H9 (cell line): ENCODE data around the gene S100P. TPM values are rescaled to one million over a fixed set of nuclear protein-coding genes. Genes with fewer than 3 reads are reported as not detected.
"Not testable (repeated sequence)": the region's sequence is repeated elsewhere in the genome, so short reads cannot be mapped to it uniquely, and the experiment has no call there.

Source experiments
- DNase-seq: peaks from one replicate; pipeline ENCODE4 v3.0.0-alpha.2; 2017
- H2AFZ ChIP-seq: one replicate; pipeline ENCODE4 v1.6.1; 2013; ENCODE audit warnings: mild to moderate bottlenecking, low read length, control low read depth, moderate library complexity
- H2AK5ac ChIP-seq: 2 replicates; pipeline ENCODE4 v1.6.1; 2013; ENCODE audit warnings: low read length, control low read depth, mixed read lengths; ENCODE audit not compliant: insufficient read length
- H2BK120ac ChIP-seq: one replicate; pipeline ENCODE4 v1.6.1; 2013; ENCODE audit warnings: low read depth, mild to moderate bottlenecking, low read length, control low read depth, inconsistent platforms; ENCODE audit not compliant: poor library complexity, severe bottlenecking
- H2BK12ac ChIP-seq: 2 replicates; pipeline ENCODE4 v1.6.1; 2013; ENCODE audit warnings: low read length, control low read depth, mixed read lengths, low read depth; ENCODE audit not compliant: insufficient read length
- H2BK15ac ChIP-seq: 2 replicates; pipeline ENCODE4 v1.6.1; 2013; ENCODE audit warnings: low read depth, low read length, control low read depth
- H2BK20ac ChIP-seq: one replicate; pipeline ENCODE4 v1.6.1; 2013; ENCODE audit warnings: low read depth, mild to moderate bottlenecking, low read length, control low read depth, inconsistent platforms; ENCODE audit not compliant: poor library complexity, severe bottlenecking
- H2BK5ac ChIP-seq: 2 replicates; pipeline ENCODE4 v1.6.1; 2013; ENCODE audit warnings: low read length, control low read depth, mixed read lengths; ENCODE audit not compliant: insufficient read length
- H3K14ac ChIP-seq: 2 replicates; pipeline ENCODE4 v1.6.1; 2013; ENCODE audit warnings: low read length, control low read depth; ENCODE audit not compliant: insufficient read depth
- H3K18ac ChIP-seq: 2 replicates; pipeline ENCODE4 v1.6.1; 2013; ENCODE audit warnings: low read depth, mild to moderate bottlenecking, mixed read lengths, low read length, control low read depth; ENCODE audit not compliant: insufficient read length
- H3K23ac ChIP-seq: 2 replicates; pipeline ENCODE4 v1.6.1; 2013; ENCODE audit warnings: low read length, control low read depth, mixed read lengths, low read depth; ENCODE audit not compliant: insufficient read length
- H3K23me2 ChIP-seq: 2 replicates; pipeline ENCODE4 v1.6.1; 2013; ENCODE audit warnings: low read depth, mild to moderate bottlenecking, mixed read lengths, low read length, control low read depth; ENCODE audit not compliant: insufficient read length, poor library complexity, severe bottlenecking
- H3K27ac ChIP-seq: 2 replicates; pipeline ENCODE4 v1.5.1; 2013; ENCODE audit warnings: low read length, control low read depth, mixed read lengths, low read depth; ENCODE audit not compliant: insufficient read length
- H3K27me3 ChIP-seq: 2 replicates; pipeline ENCODE4 v1.6.1; 2013; ENCODE audit warnings: low read length, control low read depth, inconsistent platforms; ENCODE audit not compliant: insufficient read depth
- H3K4ac ChIP-seq: 2 replicates; pipeline ENCODE4 v1.6.1; 2013; ENCODE audit warnings: low read depth, mild to moderate bottlenecking, control low read depth, inconsistent platforms, low read length, moderate library complexity
- H3K4me1 ChIP-seq: 2 replicates; pipeline ENCODE4 v1.6.1; 2013; ENCODE audit warnings: low read length, control low read depth, inconsistent platforms; ENCODE audit not compliant: insufficient read depth
- H3K4me2 ChIP-seq: 2 replicates; pipeline ENCODE4 v1.6.1; 2013; ENCODE audit warnings: low read length, control low read depth, mixed read lengths; ENCODE audit not compliant: insufficient read length, insufficient read depth
- H3K56ac ChIP-seq: 2 replicates; pipeline ENCODE4 v1.6.1; 2013; ENCODE audit warnings: low read depth, mild to moderate bottlenecking, mixed read lengths, low read length, control low read depth; ENCODE audit not compliant: insufficient read length
- H3K79me1 ChIP-seq: 2 replicates; pipeline ENCODE4 v1.6.1; 2013; ENCODE audit warnings: low read depth, mild to moderate bottlenecking, moderate library complexity, low read length, control low read depth, inconsistent platforms; ENCODE audit not compliant: insufficient read depth, poor library complexity, severe bottlenecking
- H3K79me2 ChIP-seq: 2 replicates; pipeline ENCODE4 v1.6.1; 2013; ENCODE audit warnings: low read length, control low read depth, inconsistent platforms; ENCODE audit not compliant: insufficient read depth
- H3K9ac ChIP-seq: 2 replicates; pipeline ENCODE4 v1.6.1; 2013; ENCODE audit warnings: low read length, control low read depth, mixed read lengths; ENCODE audit not compliant: insufficient read length; ENCODE audit errors: extremely low read depth
- H3K9me3 ChIP-seq: one replicate; pipeline ENCODE4 v1.6.1; 2013; ENCODE audit warnings: low read depth, low read length, inconsistent platforms; ENCODE audit not compliant: control insufficient read depth
- H3T11ph ChIP-seq: one replicate; pipeline ENCODE4 v1.6.1; 2013; ENCODE audit warnings: mild to moderate bottlenecking, low read length, control low read depth, inconsistent platforms
- H4K20me1 ChIP-seq: one replicate; pipeline ENCODE4 v1.6.1; 2013; ENCODE audit not compliant: control insufficient read depth, insufficient read length, insufficient read depth
- H4K5ac ChIP-seq: 2 replicates; pipeline ENCODE4 v1.6.1; 2013; ENCODE audit warnings: low read depth, mild to moderate bottlenecking, mixed read lengths, low read length, control low read depth; ENCODE audit not compliant: insufficient read length
- H4K8ac ChIP-seq: replicated peaks from 2 replicates; pipeline ENCODE4 v1.6.1; 2013; ENCODE audit warnings: low read length, control low read depth, mixed read lengths, low read depth; ENCODE audit not compliant: insufficient read length
- H4K91ac ChIP-seq: 2 replicates; pipeline ENCODE4 v1.6.1; 2013; ENCODE audit warnings: low read depth, mild to moderate bottlenecking, moderate library complexity, mixed read lengths, low read length, control low read depth; ENCODE audit not compliant: insufficient read length
- H3K27ac Mint-ChIP-seq, 3 experiments: 2 replicates in 2 of 3; 3 replicates in 1 of 3; pipeline ENCODE4 v1.8.0; 2020 to 2021; ENCODE audit warnings: mixed read lengths in 3 of 3, mild to moderate bottlenecking in 1 of 3, moderate library complexity in 1 of 3
- H3K27me3 Mint-ChIP-seq: 2 replicates; pipeline ENCODE4 v1.8.0; 2021; ENCODE audit warnings: low read depth, mild to moderate bottlenecking, moderate library complexity, mixed read lengths
- H3K36me3 Mint-ChIP-seq, 3 experiments: 2 replicates in 2 of 3; 3 replicates in 1 of 3; pipeline ENCODE4 v1.8.0; 2020 to 2021; ENCODE audit warnings: low read depth in 3 of 3, mixed read lengths in 3 of 3; ENCODE audit not compliant: insufficient read depth in 1 of 3
- H3K4me1 Mint-ChIP-seq, 2 experiments: 2 replicates each; pipeline ENCODE4 v1.8.0; 2020; ENCODE audit warnings: mixed read lengths in 2 of 2
- H3K4me3 Mint-ChIP-seq, 2 experiments: 2 replicates in 1 of 2; 3 replicates in 1 of 2; pipeline ENCODE4 v1.8.0; 2020 to 2021; ENCODE audit warnings: mild to moderate bottlenecking in 2 of 2, mixed read lengths in 2 of 2, moderate library complexity in 1 of 2
- H3K9me3 Mint-ChIP-seq, 2 experiments: 2 replicates in 1 of 2; 3 replicates in 1 of 2; pipeline ENCODE4 v1.8.0; 2020; ENCODE audit warnings: mild to moderate bottlenecking in 2 of 2, mixed read lengths in 2 of 2, moderate library complexity in 1 of 2
- WGBS: extraction: QIAGEN DNeasy Blood & Tissue Kit; methylation state at CpG from one replicate; pipeline ENCODE4 v1.1.7; 2013; ENCODE audit warnings: missing lambda C conversion rate, low lambda C conversion rate, mixed read lengths; ENCODE audit not compliant: insufficient read length; ENCODE audit errors: extremely low coverage; 5-methylcytosine and 5-hydroxymethylcytosine counted together
- total RNA-seq: library from RNA; stranded (reverse); gene quantifications from 2 replicates; pipeline ENCODE4 v1.2.1, GENCODE V29; 2021

Gene S100P
- total RNA-seq, 1 experiment from 2014 or later = not detected

- no CpG with 5 or more reads among the region's 2 CpGs for WGBS
- not testable (repeated sequence) for H3K36me3 Mint-ChIP-seq, H4K20me1 ChIP-seq, DNase-seq, H3K18ac ChIP-seq, H3K9me3 Mint-ChIP-seq, H2AK5ac ChIP-seq, H3K27ac ChIP-seq, H3K4me2 ChIP-seq, H3K9me3 ChIP-seq, H2BK5ac ChIP-seq, H3T11ph ChIP-seq, H3K9ac ChIP-seq, H2AFZ ChIP-seq, H2BK120ac ChIP-seq, H3K14ac ChIP-seq, H2BK20ac ChIP-seq, H3K27me3 ChIP-seq, H3K79me2 ChIP-seq, H3K79me1 ChIP-seq, H4K8ac ChIP-seq, H2BK15ac ChIP-seq, H3K56ac ChIP-seq, H3K23ac ChIP-seq, H4K5ac ChIP-seq, H3K4me1 Mint-ChIP-seq, H3K27ac Mint-ChIP-seq, H3K4me1 ChIP-seq, H3K4me3 Mint-ChIP-seq, H3K4ac ChIP-seq, H4K91ac ChIP-seq, H3K23me2 ChIP-seq, H2BK12ac ChIP-seq
- peaks cover 26% of the 10 kb centered on the region for H3K27me3 Mint-ChIP-seq
Observed at GRCh38 chr4:6655291-6655690, 38.4 kb upstream of the S100P start.
